CD4-positive, alpha-beta T cell (primary cell): Measurements from ENCODE around the gene ANKDD1B. TPM values are rescaled to one million over a fixed set of nuclear protein-coding genes. Genes with fewer than 3 reads are reported as not detected.

Experiments used
- ATAC-seq: fragments of 200-7000 bp; cut with Tn5 transposase; one replicate; pipeline ENCODE4 v1.10.0; 2022; ENCODE audit warnings: mild to moderate bottlenecking; ENCODE audit not compliant: poor library complexity
- CTCF ChIA-PET: fragments of 350-600 bp; sonication (Branson Sonifier 250); formaldehyde crosslinking; loops from one replicate; lab custom pipeline; 2021; ENCODE audit warnings: antibody characterized with exemption, inconsistent platforms; lab: Charles Lee
- POLR2A ChIA-PET: fragments of 350-600 bp; sonication (Branson Sonifier 250); formaldehyde crosslinking; loops from one replicate; lab custom pipeline; 2021; ENCODE audit warnings: antibody characterized with exemption, inconsistent platforms; lab: Charles Lee
- DNase-seq, 14 experiments: peaks; one replicate each; pipeline ENCODE4 v3.0.0-alpha.2; 2013 to 2020; ENCODE audit warnings: mixed read lengths in 2 of 14
- H3K27ac ChIP-seq, 2 donors: one replicate each; pipeline versions ENCODE4 v1.5.1 to v1.7.0; 2013; ENCODE audit warnings: low read length in 2 of 2, low read depth in 1 of 2, mild to moderate bottlenecking in 1 of 2
- H3K27me3 ChIP-seq, 2 experiments: 1 replicate in 1 of 2; 2 replicates in 1 of 2; pipeline versions ENCODE4 v1.6.1 to v1.7.0; 2013; ENCODE audit warnings: low read length in 2 of 2, control low read depth in 1 of 2, mild to moderate bottlenecking in 1 of 2, moderate library complexity in 1 of 2; ENCODE audit not compliant: insufficient read depth in 2 of 2, control insufficient read depth in 1 of 2
- H3K36me3 ChIP-seq: one replicate; pipeline ENCODE4 v1.6.1; 2013; ENCODE audit warnings: low read length, control low read depth; ENCODE audit not compliant: insufficient read depth
- H3K4me1 ChIP-seq: one replicate; pipeline ENCODE4 v1.6.1; 2013; ENCODE audit warnings: low read length, control low read depth; ENCODE audit not compliant: insufficient read depth
- H3K4me3 ChIP-seq: one replicate; pipeline ENCODE4 v1.5.1; 2013; ENCODE audit warnings: mild to moderate bottlenecking, low read length, moderate library complexity
- H3K9me3 ChIP-seq, 2 experiments: 1 replicate in 1 of 2; 2 replicates in 1 of 2; pipeline versions ENCODE4 v1.6.1 to v1.7.0; 2013; ENCODE audit warnings: low read length in 2 of 2, mild to moderate bottlenecking in 2 of 2, control low read depth in 1 of 2, moderate library complexity in 1 of 2; ENCODE audit not compliant: control insufficient read depth in 1 of 2, insufficient read depth in 1 of 2
- H3K27ac Mint-ChIP-seq: one replicate; pipeline ENCODE4 v1.8.0; 2020; ENCODE audit warnings: mixed read lengths
- H3K27me3 Mint-ChIP-seq: one replicate; pipeline ENCODE4 v1.8.0; 2021; ENCODE audit warnings: mixed read lengths
- H3K36me3 Mint-ChIP-seq: one replicate; pipeline ENCODE4 v1.8.0; 2021; ENCODE audit warnings: low read depth, mixed read lengths
- H3K4me1 Mint-ChIP-seq: one replicate; pipeline ENCODE4 v1.8.0; 2021; ENCODE audit warnings: low read depth, mixed read lengths
- H3K4me3 Mint-ChIP-seq: one replicate; pipeline ENCODE4 v1.8.0; 2020; ENCODE audit warnings: mild to moderate bottlenecking, mixed read lengths
- H3K9me3 Mint-ChIP-seq: one replicate; pipeline ENCODE4 v1.8.0; 2020; ENCODE audit warnings: mixed read lengths
- CTCF ChIP-seq: fragments of 200-600 bp; IDR thresholded peaks from one replicate; pipeline ENCODE4 v1.8.0; 2022; ENCODE audit warnings: antibody characterized with exemption, mild to moderate bottlenecking
- intact Hi-C, 2 experiments: fragments of 100-400 bp; cut with DNase I in 1 of 2; cut with micrococcal nuclease in 1 of 2; formaldehyde crosslinking; loops; one replicate each; pipeline versions ENCODE4 v1.15.1 to v1.9.0; 2023 to 2025; cut with DNase I, micrococcal nuclease
- total RNA-seq, 174 experiments: library from RNA in 2 of 174; stranded (reverse) in 2 of 174; gene quantifications; one replicate each; pipeline ENCODE4 v1.2.3 and lab custom pipeline; 2021 to 2026

The ANKDD1B gene
- total RNA-seq, 2 experiments from 2014 or later, result 0.30 TPM; not detected in 1

- ATAC-seq (no peak), DNase-seq (no peak)
- H3K36me3 ChIP-seq, result no peaks in the 10 kb centered on the region
- Mint-ChIP-seq H3K4me1 (no peaks in the 10 kb centered on the region), H3K9me3 (no peaks in the 10 kb centered on the region), H3K27ac (no peak overlapping the region), H3K27me3 (no peaks in the 10 kb centered on the region), H3K36me3 (no peaks in the 10 kb centered on the region), H3K4me3 (no peak overlapping the region)
- H3K4me3 ChIP-seq, result no peak overlapping the region
- intact Hi-C loops, result no loop called here
- H3K27ac ChIP-seq, result no peak overlapping the region
- H3K4me1 ChIP-seq, result no peaks in the 10 kb centered on the region
- POLR2A ChIA-PET, result no interaction called here
- CTCF ChIA-PET, result no interaction called here
- peaks cover 0 to 3% of the 10 kb centered on the region in 2 experiments for H3K9me3 ChIP-seq
- peaks cover 0 to 2% of the 10 kb centered on the region in 2 experiments for H3K27me3 ChIP-seq
- TF ChIP-seq CTCF, result no peak
Measured at GRCh38 chr5:75639535-75640311, 28.5 kb downstream of the ANKDD1B start.

- Mint-ChIP-seq H3K27ac (no peak overlapping the region), H3K9me3 (no peaks in the 10 kb centered on the region), H3K4me3 (no peak overlapping the region), H3K36me3 (no peaks in the 10 kb centered on the region), H3K4me1 (no peaks in the 10 kb centered on the region), H3K27me3 (no peaks in the 10 kb centered on the region)
- no peak for DNase-seq
- TF ChIP-seq CTCF, result no peak
- POLR2A ChIA-PET, result no interaction called here
- no peaks in the 10 kb centered on the region for H3K4me1 ChIP-seq
- intact Hi-C loops, result no loop called here
- H3K27me3 ChIP-seq, result peaks cover 0 to 2% of the 10 kb centered on the region in 2 experiments
- CTCF ChIA-PET, result no interaction called here
- H3K36me3 ChIP-seq, result no peaks in the 10 kb centered on the region
- H3K9me3 ChIP-seq, result peaks cover 0 to 3% of the 10 kb centered on the region in 2 experiments
- ATAC-seq, result no peak
- no peak overlapping the region for H3K27ac ChIP-seq
- no peak overlapping the region for H3K4me3 ChIP-seq
Measured at GRCh38 chr5:75640395-75640794, 29.1 kb downstream of the ANKDD1B start.

- POLR2A ChIA-PET, result no interaction called here
- H3K36me3 Mint-ChIP-seq, result no peaks in the 10 kb centered on the region
- Histone ChIP-seq H3K27me3 (no peaks in the 10 kb centered on the region), H3K9me3 (peaks cover 0 to 3% of the 10 kb centered on the region in 2 experiments), H3K27ac (no peak overlapping the region), H3K4me3 (no peak overlapping the region), H3K4me1 (no peaks in the 10 kb centered on the region), H3K36me3 (no peaks in the 10 kb centered on the region)
- H3K27ac Mint-ChIP-seq, result no peak overlapping the region
- no peaks in the 10 kb centered on the region for H3K9me3 Mint-ChIP-seq
- no peak for TF ChIP-seq CTCF
- CTCF ChIA-PET, result no interaction called here
- H3K4me3 Mint-ChIP-seq, result no peak overlapping the region
- no peaks in the 10 kb centered on the region for H3K27me3 Mint-ChIP-seq
- ATAC-seq (no peak), DNase-seq (no peak)
- intact Hi-C loops, result no loop called here
- H3K4me1 Mint-ChIP-seq, result no peaks in the 10 kb centered on the region
Measured at GRCh38 chr5:75640826-75641225, 29.6 kb downstream of the ANKDD1B start.
